ENCODE results near the gene KNDC1. TPM values are rescaled to one million over a fixed set of nuclear protein-coding genes. Genes with fewer than 3 reads are reported as not detected.

Gene KNDC1
- total RNA-seq, 4 donors from 2014 or later: under 0.01 to 12.5 (median 5.3) TPM

DNA sequence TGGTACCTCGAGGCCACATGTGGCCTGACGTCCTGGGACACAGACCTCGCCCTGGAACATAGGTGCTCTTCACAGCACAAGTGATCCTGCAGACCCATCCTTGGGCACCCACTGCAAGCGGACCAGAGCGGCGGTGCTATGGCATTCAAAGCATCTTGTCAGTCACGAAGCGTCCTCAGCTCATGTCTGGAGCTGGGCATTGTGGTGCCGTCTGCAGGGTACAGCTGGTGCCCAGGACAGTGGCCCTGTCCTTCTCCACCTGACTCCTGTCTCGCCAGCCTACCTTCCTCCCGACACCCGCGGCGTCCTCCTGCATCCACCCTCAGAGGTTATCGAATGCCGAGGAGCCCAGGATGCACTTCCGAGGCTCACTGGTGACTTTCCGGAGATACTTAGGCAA, 45.8 kb upstream of the KNDC1 start:
- Histone ChIP-seq H3K4me3 (no peak overlapping the region), H3K36me3 (no peaks in the 10 kb centered on the region), H3K4me1 (no peaks in the 10 kb centered on the region), H3K9me3 (no peaks in the 10 kb centered on the region), H3K27ac (no peak overlapping the region), H3K27me3 (no peaks in the 10 kb centered on the region)
- intact Hi-C loops (cut with DNase I; ENCODE audit: low total_unique reads): no loop called here
- no peak for DNase-seq
- TF ChIP-seq, protein P1, sequence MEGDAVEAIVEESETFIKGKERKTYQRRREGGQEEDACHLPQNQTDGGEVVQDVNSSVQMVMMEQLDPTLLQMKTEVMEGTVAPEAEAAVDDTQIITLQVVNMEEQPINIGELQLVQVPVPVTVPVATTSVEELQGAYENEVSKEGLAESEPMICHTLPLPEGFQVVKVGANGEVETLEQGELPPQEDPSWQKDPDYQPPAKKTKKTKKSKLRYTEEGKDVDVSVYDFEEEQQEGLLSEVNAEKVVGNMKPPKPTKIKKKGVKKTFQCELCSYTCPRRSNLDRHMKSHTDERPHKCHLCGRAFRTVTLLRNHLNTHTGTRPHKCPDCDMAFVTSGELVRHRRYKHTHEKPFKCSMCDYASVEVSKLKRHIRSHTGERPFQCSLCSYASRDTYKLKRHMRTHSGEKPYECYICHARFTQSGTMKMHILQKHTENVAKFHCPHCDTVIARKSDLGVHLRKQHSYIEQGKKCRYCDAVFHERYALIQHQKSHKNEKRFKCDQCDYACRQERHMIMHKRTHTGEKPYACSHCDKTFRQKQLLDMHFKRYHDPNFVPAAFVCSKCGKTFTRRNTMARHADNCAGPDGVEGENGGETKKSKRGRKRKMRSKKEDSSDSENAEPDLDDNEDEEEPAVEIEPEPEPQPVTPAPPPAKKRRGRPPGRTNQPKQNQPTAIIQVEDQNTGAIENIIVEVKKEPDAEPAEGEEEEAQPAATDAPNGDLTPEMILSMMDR (IDR thresholded peaks at IDR 0.05): no peak
- TF ChIP-seq POLR2A (IDR thresholded peaks at IDR 0.05): no peak

- intact Hi-C loops (cut with DNase I; ENCODE audit: low total_unique reads): no loop called here
- Histone ChIP-seq H3K4me1 (no peaks in the 10 kb centered on the region), H3K27me3 (no peaks in the 10 kb centered on the region), H3K36me3 (no peaks in the 10 kb centered on the region), H3K4me3 (no peak overlapping the region), H3K9me3 (no peaks in the 10 kb centered on the region), H3K27ac (no peak overlapping the region)
- TF ChIP-seq, protein P1 (IDR thresholded peaks at IDR 0.05): no peak
- no peak for TF ChIP-seq POLR2A (IDR thresholded peaks at IDR 0.05)
- DNase-seq: no peak
Measured at GRCh38 chr10:133114726-133115452, 45.1 kb upstream of the KNDC1 start.

DNA sequence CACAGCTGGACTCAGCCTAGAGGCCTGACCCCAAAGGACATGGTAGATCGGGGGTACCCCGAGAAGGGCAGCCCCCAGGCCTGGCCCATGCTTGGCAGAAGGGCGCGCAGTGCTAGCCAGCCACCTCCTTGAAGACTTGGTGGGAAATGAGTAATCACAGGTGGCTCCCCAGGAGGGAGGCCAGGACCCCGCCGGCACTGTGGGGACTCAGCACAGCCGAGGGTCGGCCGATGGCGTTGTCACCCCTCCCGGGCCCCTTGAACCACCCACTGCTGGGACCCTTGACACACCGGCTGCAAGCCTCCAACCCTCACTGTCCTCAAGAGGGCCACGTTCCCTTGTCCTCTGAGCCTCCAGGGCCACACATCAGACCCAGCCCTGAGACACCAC, 44.6 kb upstream of the KNDC1 start:
- no peaks in the 10 kb centered on the region for H3K4me1 ChIP-seq
- intact Hi-C loops (cut with DNase I; ENCODE audit: low total_unique reads): no loop called here
- no peaks in the 10 kb centered on the region for H3K36me3 ChIP-seq
- no peaks in the 10 kb centered on the region for H3K27me3 ChIP-seq
- no peak overlapping the region for H3K27ac ChIP-seq
- no peaks in the 10 kb centered on the region for H3K9me3 ChIP-seq
- TF ChIP-seq, protein P1 (IDR thresholded peaks at IDR 0.05): no peak
- no peak for TF ChIP-seq POLR2A (IDR thresholded peaks at IDR 0.05)
- no peak for DNase-seq
- H3K4me3 ChIP-seq: no peak overlapping the region

DNA sequence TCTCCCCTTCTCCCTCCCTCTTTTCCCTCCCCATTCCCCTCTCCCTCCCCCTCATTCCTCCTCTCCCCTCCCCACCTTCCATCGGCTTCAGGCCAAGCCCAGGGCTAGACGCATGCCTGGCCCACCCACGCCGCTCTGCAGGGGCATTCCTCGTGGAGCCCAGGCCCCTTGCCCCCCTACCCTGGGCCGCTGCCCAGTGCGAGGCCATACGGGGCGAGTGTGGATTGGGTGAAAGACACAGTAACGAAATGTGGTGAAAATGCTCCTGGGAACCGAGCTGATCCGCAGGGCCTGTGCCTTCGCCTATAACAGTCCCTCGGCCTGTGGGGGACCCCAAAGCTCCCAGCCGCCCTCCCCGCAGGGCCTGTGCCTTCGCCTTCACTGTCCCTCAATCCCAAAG, 44.0 kb upstream of the KNDC1 start:
- intact Hi-C loops (cut with DNase I; ENCODE audit: low total_unique reads): no loop called here
- Histone ChIP-seq H3K27ac (no peak overlapping the region), H3K4me1 (no peaks in the 10 kb centered on the region), H3K9me3 (no peaks in the 10 kb centered on the region), H3K36me3 (no peaks in the 10 kb centered on the region), H3K27me3 (no peaks in the 10 kb centered on the region), H3K4me3 (no peak overlapping the region)
- DNase-seq: no peak
- TF ChIP-seq POLR2A (IDR thresholded peaks at IDR 0.05): no peak
- TF ChIP-seq, protein P1 (IDR thresholded peaks at IDR 0.05): no peak

DNA sequence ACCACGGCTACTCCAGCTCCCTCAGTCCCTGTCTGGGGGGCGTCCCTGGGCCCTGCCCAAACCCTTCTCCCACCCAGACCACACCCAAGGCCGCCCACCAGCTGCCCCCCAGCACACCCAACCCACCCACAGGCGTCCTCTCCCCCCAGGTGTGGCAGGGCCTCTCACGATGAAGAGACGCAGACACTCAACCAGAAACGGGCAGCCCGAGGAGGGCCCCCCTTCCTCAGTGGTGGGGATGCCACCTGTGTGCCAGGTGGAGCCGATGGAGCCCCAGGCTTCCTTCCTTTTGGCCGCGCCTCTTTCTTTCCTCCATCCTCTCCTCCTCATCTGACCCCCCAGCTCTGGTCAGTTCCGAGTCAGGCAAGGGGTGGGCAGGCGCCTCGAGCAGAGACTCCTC, 43.6 kb upstream of the KNDC1 start:
- Histone ChIP-seq H3K4me1 (no peaks in the 10 kb centered on the region), H3K4me3 (no peak overlapping the region), H3K27me3 (no peaks in the 10 kb centered on the region), H3K9me3 (no peaks in the 10 kb centered on the region), H3K36me3 (no peaks in the 10 kb centered on the region), H3K27ac (no peak overlapping the region)
- intact Hi-C loops (cut with DNase I; ENCODE audit: low total_unique reads): no loop called here
- DNase-seq: no peak
- TF ChIP-seq, protein P1 (IDR thresholded peaks at IDR 0.05): no peak
- no peak for TF ChIP-seq POLR2A (IDR thresholded peaks at IDR 0.05)
